Cardiac muscle cell (in vitro differentiated cells and primary cell): ENCODE results near the gene PIEZO2. TPM values are rescaled to one million over a fixed set of nuclear protein-coding genes. Genes with fewer than 3 reads are reported as not detected.
"Not testable (repeated sequence)": the region's sequence is repeated elsewhere in the genome, so short reads cannot be mapped to it uniquely, and the experiment has no call there.

Experiments used
- DNase-seq, 2 donors: peaks; one replicate each; pipeline versions ENCODE4 v3.0.0 to v3.0.0-alpha.2; 2010 to 2017; ENCODE audit warnings: low read depth in 1 of 2, low spot score in 1 of 2
- H3K27ac ChIP-seq: fragments of 200-600 bp; sonication (generic); 2 replicates; pipeline ENCODE4 v1.5.1; 2016
- H3K27me3 ChIP-seq: fragments of 200-600 bp; sonication (generic); 2 replicates; pipeline ENCODE4 v1.6.0; 2016; ENCODE audit warnings: control low read depth
- H3K36me3 ChIP-seq: fragments of 200-600 bp; sonication (generic); 2 replicates; pipeline ENCODE4 v1.5.1; 2016; ENCODE audit warnings: control low read depth
- H3K4me1 ChIP-seq: fragments of 200-600 bp; sonication (generic); 2 replicates; pipeline ENCODE4 v1.8.1; 2017; ENCODE audit warnings: low read depth, mild to moderate bottlenecking, mixed run types
- H3K4me3 ChIP-seq: fragments of 200-600 bp; sonication (generic); 2 replicates; pipeline ENCODE4 v1.5.1; 2016; ENCODE audit warnings: mild to moderate bottlenecking
- H3K9me3 ChIP-seq: fragments of 200-600 bp; sonication (generic); 2 replicates; pipeline ENCODE4 v1.5.1; 2017; ENCODE audit warnings: low read depth, mild to moderate bottlenecking, control low read depth
- CTCF ChIP-seq: IDR thresholded peaks from 2 replicates; pipeline ENCODE4 v1.5.1; 2012; ENCODE audit warnings: low read depth, mild to moderate bottlenecking, low read length
- polyA plus RNA-seq: library from polyadenylated mRNA; unstranded; fragments of >200 nt; fragmentation: Nextera tagmentation; extraction: Ambion mirVana; gene quantifications from 2 replicates; pipeline ENCODE4 v1.2.1, GENCODE V29; 2016
- total RNA-seq: library from RNA; depleted of rRNA; stranded (reverse); fragments of >200 nt; gene quantifications from 2 replicates; pipeline ENCODE4 v1.2.3, GENCODE V29; 2016

The PIEZO2 gene
- total and polyA plus RNA-seq, 2 experiments from 2014 or later = 0.04 to 0.69 TPM

DNA sequence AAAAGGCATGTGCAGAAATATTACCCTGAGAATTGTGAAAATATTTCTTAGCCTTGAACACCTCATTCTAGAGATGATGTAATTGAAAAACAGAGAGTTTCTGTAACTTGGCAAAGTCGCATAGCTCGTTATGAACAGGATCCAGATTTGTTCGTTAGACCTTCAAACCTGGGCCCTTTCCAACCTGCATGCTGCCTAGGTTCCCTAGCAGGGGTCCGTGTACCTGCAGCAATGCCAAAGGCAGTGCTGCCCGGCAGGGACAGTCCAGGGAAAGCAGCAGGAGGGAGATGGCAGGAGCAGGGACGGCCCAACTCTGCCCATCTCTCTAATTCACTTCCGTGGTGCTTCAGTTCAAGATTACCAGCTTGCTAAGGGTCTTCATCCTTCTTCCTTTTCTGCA, 12.0 kb downstream of the PIEZO2 start:
- peaks cover 3% of the 10 kb centered on the region for H3K27me3 ChIP-seq
- no peaks in the 10 kb centered on the region for H3K36me3 ChIP-seq
- H3K9me3 ChIP-seq = no peaks in the 10 kb centered on the region
- no peaks in the 10 kb centered on the region for H3K4me1 ChIP-seq
- no peak overlapping the region for H3K4me3 ChIP-seq
- no peak for TF ChIP-seq CTCF
- DNase-seq = no peak
- no peak overlapping the region for H3K27ac ChIP-seq

GRCh38 chr18:11136241-11136640, 13.1 kb downstream of the PIEZO2 start:
- Histone ChIP-seq H3K27ac (no peak overlapping the region), H3K27me3 (peaks cover 3% of the 10 kb centered on the region), H3K4me3 (no peak overlapping the region), H3K36me3 (no peaks in the 10 kb centered on the region), H3K4me1 (no peaks in the 10 kb centered on the region), H3K9me3 (no peaks in the 10 kb centered on the region)
- DNase-seq = peak in 1 of 2 donors; percentile 25
- TF ChIP-seq CTCF = no peak

GRCh38 chr18:11134940-11135339, 14.4 kb downstream of the PIEZO2 start:
- Histone ChIP-seq H3K36me3 (no peaks in the 10 kb centered on the region), H3K27ac (no peak overlapping the region), H3K27me3 (peaks cover 3% of the 10 kb centered on the region), H3K9me3 (no peaks in the 10 kb centered on the region), H3K4me3 (no peak overlapping the region), H3K4me1 (no peaks in the 10 kb centered on the region)
- TF ChIP-seq CTCF = no peak
- no peak for DNase-seq

DNA sequence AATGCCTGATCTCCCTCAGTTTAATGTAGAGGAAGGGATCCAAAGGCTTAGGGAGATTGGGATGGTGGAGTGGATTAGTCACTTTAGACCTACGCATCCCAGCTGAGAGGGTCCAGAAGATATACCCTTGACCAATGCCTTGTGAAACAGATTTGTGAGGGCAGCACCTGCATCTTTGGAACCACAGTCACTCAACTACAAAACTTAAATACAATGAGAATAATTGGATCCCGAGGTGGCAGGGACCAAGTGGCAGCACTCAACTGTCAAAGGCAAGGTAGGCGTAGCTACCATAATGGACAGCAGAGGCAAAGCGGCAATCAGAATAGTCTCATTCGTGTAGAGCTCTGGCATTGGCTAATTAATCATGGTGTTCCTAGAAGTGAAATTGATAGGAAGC, 20.3 kb downstream of the PIEZO2 start:
- not testable (repeated sequence) for H3K4me1 ChIP-seq, DNase-seq, H3K27ac ChIP-seq

DNA sequence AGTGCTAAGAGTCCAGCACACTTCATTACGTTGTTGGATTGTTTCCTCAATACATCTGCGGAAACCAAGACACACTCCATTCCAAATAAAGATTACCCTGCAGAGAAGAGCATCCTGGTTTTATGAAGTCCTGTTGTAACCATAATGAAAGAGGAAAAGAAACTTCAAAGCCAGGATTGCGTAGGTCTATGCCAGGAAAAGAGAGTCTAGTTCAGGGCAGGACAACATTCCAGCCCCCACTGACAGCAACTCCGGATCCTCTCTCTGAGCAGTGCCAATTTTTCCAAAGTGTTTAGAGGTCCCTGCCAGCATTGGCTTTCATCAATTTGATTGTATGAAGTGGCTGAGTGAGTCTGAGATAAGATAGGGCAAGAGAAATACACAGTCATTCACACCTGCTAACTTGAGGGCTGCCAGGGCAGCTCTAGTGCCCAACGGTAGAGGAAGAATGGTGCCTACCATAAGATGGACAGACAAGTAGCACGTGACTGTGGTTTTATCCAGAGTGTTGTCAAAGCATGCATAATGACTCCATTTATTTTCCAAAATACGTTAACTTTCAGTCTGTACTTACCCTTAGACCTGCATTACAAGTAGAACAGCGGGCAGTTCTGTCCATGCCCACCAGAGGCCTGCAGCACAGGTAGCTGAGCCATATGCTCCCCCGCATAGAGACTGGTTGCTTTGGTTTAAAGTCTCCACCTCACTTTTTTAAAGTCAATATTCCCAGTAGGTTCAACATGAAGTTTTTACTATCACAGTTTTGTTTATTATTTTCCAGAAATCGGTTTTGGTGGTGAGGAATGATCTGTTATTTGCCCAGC, 23.7 kb downstream of the PIEZO2 start:
- H3K36me3 ChIP-seq = no peaks in the 10 kb centered on the region
- H3K4me1 ChIP-seq = no peaks in the 10 kb centered on the region
- H3K4me3 ChIP-seq = no peak overlapping the region
- no peaks in the 10 kb centered on the region for H3K9me3 ChIP-seq
- TF ChIP-seq CTCF = no peak
- H3K27ac ChIP-seq = no peak overlapping the region
- peak in 1 of 2 donors; percentile 40 for DNase-seq
- H3K27me3 ChIP-seq = peaks cover 11% of the 10 kb centered on the region

More for the DNA sequence above, 20.3 kb downstream of the PIEZO2 start:
- not testable (repeated sequence) for H3K4me3 ChIP-seq, H3K9me3 ChIP-seq, H3K36me3 ChIP-seq, H3K27me3 ChIP-seq

DNA sequence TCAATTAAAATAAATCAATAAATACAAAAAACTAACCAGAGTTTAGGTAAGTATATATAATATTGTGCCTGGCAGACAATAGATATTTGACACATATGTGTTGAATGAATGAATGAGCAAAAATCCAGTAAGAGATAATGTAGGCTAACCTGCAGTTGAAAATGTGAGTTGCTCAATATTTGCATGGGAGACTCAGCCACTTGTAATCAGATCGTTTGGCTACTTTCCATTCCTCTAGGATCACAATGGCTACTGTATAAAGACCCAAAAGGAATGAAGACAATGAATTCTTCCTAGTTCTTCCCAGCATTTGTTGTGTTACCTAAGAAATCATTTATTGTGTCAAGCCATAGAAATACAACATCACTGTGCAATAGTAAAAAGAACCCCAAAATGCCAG, 25.3 kb downstream of the PIEZO2 start:
- Histone ChIP-seq H3K36me3 (no peaks in the 10 kb centered on the region), H3K27me3 (peaks cover 15% of the 10 kb centered on the region), H3K4me3 (no peak overlapping the region), H3K27ac (no peak overlapping the region), H3K4me1 (no peaks in the 10 kb centered on the region), H3K9me3 (no peaks in the 10 kb centered on the region)
- peak in 1 of 2 donors; percentile 31 for DNase-seq
- TF ChIP-seq CTCF = no peak
